HepG2 (cell line): ENCODE results near the gene ZSCAN5C. TPM values are rescaled to one million over a fixed set of nuclear protein-coding genes. Genes with fewer than 3 reads are reported as not detected.
A peak's percentile ranks its signal among the peaks of the same experiment; 100 is the strongest.

Experiments used
- BRCA1 ChIP-seq: sonication (generic); formaldehyde crosslinking; IDR thresholded peaks from 2 replicates; pipeline ENCODE4 v1.4.0; 2020; ENCODE audit warnings: missing genetic modification reagents
- CBFB ChIP-seq: sonication (generic); formaldehyde crosslinking; IDR thresholded peaks from 2 replicates; pipeline ENCODE4 v1.4.0; 2020; ENCODE audit warnings: missing genetic modification reagents
- E2F1 ChIP-seq: sonication (generic); formaldehyde crosslinking; IDR thresholded peaks from 2 replicates; pipeline ENCODE4 v1.5.0; 2020; ENCODE audit warnings: missing genetic modification reagents
- ETV6 ChIP-seq: sonication (generic); formaldehyde crosslinking; conservative IDR thresholded peaks from 2 replicates; pipeline ENCODE4 v1.4.0; 2020; ENCODE audit warnings: missing genetic modification reagents
- GABPA ChIP-seq, 2 experiments: IDR thresholded peaks; 2 replicates each; pipeline ENCODE4 v1.6.1; 2011 to 2016; ENCODE audit warnings: low read depth in 2 of 2, low read length in 1 of 2, missing biosample characterization in 1 of 2, missing genetic modification characterization in 1 of 2
- HINFP ChIP-seq: sonication (generic); formaldehyde crosslinking; IDR thresholded peaks from 2 replicates; pipeline ENCODE4 v1.4.0; 2020; ENCODE audit warnings: low read depth, mild to moderate bottlenecking, missing genetic modification reagents
- KDM3A ChIP-seq: IDR thresholded peaks from 2 replicates; pipeline ENCODE4 v1.6.1; 2018; ENCODE audit warnings: low read depth, missing compliant biosample characterization
- NR2C2 ChIP-seq: sonication (generic); formaldehyde crosslinking; IDR thresholded peaks from 2 replicates; pipeline ENCODE4 v1.4.0; 2020; ENCODE audit warnings: missing genetic modification reagents, mild to moderate bottlenecking, moderate library complexity, borderline replicate concordance
- NR2F1 ChIP-seq, 2 experiments: fragments of 450-650 bp in 1 of 2; formaldehyde crosslinking in 1 of 2; IDR thresholded peaks; 2 replicates each; pipeline versions ENCODE4 v1.5.0 to v1.6.1; 2016 to 2020; ENCODE audit warnings: mild to moderate bottlenecking in 1 of 2, missing compliant biosample characterization in 1 of 2, missing genetic modification reagents in 1 of 2, moderate library complexity in 1 of 2
- PBX2 ChIP-seq: IDR thresholded peaks from 2 replicates; pipeline ENCODE4 v1.6.1; 2016; ENCODE audit warnings: control low read depth
- PHB2 ChIP-seq: fragments of 450-650 bp; IDR thresholded peaks from 2 replicates; pipeline ENCODE4 v1.6.1; 2018; ENCODE audit not compliant: partially characterized antibody
- PHF21A ChIP-seq: sonication (generic); formaldehyde crosslinking; IDR thresholded peaks from 2 replicates; pipeline ENCODE4 v1.5.0; 2020; ENCODE audit warnings: mild to moderate bottlenecking, missing genetic modification reagents
- TARDBP ChIP-seq: sonication (generic); formaldehyde crosslinking; IDR thresholded peaks from 2 replicates; pipeline ENCODE4 v1.8.0; 2022; ENCODE audit warnings: mild to moderate bottlenecking, missing genetic modification reagents
- ZEB1 ChIP-seq: IDR thresholded peaks from 2 replicates; pipeline ENCODE4 v1.6.1; 2012; ENCODE audit warnings: mild to moderate bottlenecking, low read depth, inconsistent platforms; ENCODE audit not compliant: insufficient replicate concordance
- ZFP36L1 ChIP-seq: sonication (generic); formaldehyde crosslinking; IDR thresholded peaks from 2 replicates; pipeline ENCODE4 v1.8.0; 2022; ENCODE audit warnings: mild to moderate bottlenecking, missing genetic modification reagents, moderate library complexity
- ZNF18 ChIP-seq: sonication (generic); formaldehyde crosslinking; IDR thresholded peaks from 2 replicates; pipeline ENCODE4 v1.8.0; 2022; ENCODE audit warnings: mild to moderate bottlenecking, missing genetic modification reagents; ENCODE audit not compliant: insufficient replicate concordance
- ZNF317 ChIP-seq: sonication (generic); formaldehyde crosslinking; IDR thresholded peaks from 2 replicates; pipeline ENCODE4 v1.5.0; 2020; ENCODE audit warnings: mild to moderate bottlenecking, missing genetic modification reagents
- ZNF331 ChIP-seq: sonication (generic); formaldehyde crosslinking; IDR thresholded peaks from 2 replicates; pipeline ENCODE4 v1.4.0; 2020; ENCODE audit warnings: missing genetic modification reagents
- ZNF510 ChIP-seq: sonication (generic); formaldehyde crosslinking; IDR thresholded peaks from 2 replicates; pipeline ENCODE4 v1.4.0; 2020; ENCODE audit warnings: low read depth, mild to moderate bottlenecking, missing genetic modification reagents
- ZNF572 ChIP-seq: sonication (generic); formaldehyde crosslinking; IDR thresholded peaks from 2 replicates; pipeline ENCODE4 v1.5.1; 2020; ENCODE audit warnings: mild to moderate bottlenecking, missing genetic modification reagents
- ZNF580 ChIP-seq: IDR thresholded peaks from 2 replicates; pipeline ENCODE4 v1.6.1; 2016; ENCODE audit warnings: low read depth, borderline replicate concordance
- ZNF644 ChIP-seq: IDR thresholded peaks from 2 replicates; pipeline ENCODE4 v1.6.1; 2016; ENCODE audit warnings: low read depth
- ZNF761 ChIP-seq: sonication (generic); formaldehyde crosslinking; conservative IDR thresholded peaks from 2 replicates; pipeline ENCODE4 v1.4.0; 2020; ENCODE audit warnings: mild to moderate bottlenecking, missing genetic modification reagents
- ZSCAN29 ChIP-seq: sonication (generic); formaldehyde crosslinking; conservative IDR thresholded peaks from 2 replicates; pipeline ENCODE4 v1.4.0; 2020; ENCODE audit warnings: mild to moderate bottlenecking, missing genetic modification reagents
- polyA plus RNA-seq, 8 experiments: library from polyadenylated mRNA; depleted of rRNA in 3 of 8; stranded (reverse) in 7 of 8; unstranded in 1 of 8; fragments of >200 nt; fragmentation: Illumina TruSeq in 4 of 8; extraction: Trizol in 4 of 8; gene quantifications; 2 replicates each; pipeline versions ENCODE4 v1.2.1 to v1.2.3, GENCODE V29; 2011 to 2016; ENCODE audit warnings: low read depth in 4 of 8, missing spikeins in 1 of 8, mixed read lengths in 1 of 8; ENCODE audit not compliant: insufficient read depth in 1 of 8
- total RNA-seq, 5 experiments: library from RNA; depleted of rRNA; stranded (reverse); fragments of >200 nt; fragmentation: Illumina TruSeq; extraction: Trizol; gene quantifications; 2 replicates each; pipeline ENCODE4 v1.2.3, GENCODE V29; 2016; ENCODE audit warnings: low read depth in 1 of 5

ZSCAN5C gene
- total and polyA plus RNA-seq, 2 of the 13 experiments (the other 11 are each of a cell fraction or from before 2014, with no cell fraction given): not detected

GRCh38 chr19:56170261-56170660 is 31.8 kb upstream of the ZSCAN5C start (continued):
- TF ChIP-seq BRCA1 (CRISPR knock-in tag): no peak
- TF ChIP-seq ZNF580 (CRISPR knock-in tag): 0 out of 2 replicates have a peak, but pooled peaks have one; percentile 30
- TF ChIP-seq HINFP (CRISPR knock-in tag): no peak
- TF ChIP-seq NR2F1 (CRISPR knock-in tag; IDR thresholded peaks at IDR 0.05): 0 out of 4 replicates have a peak, but pooled peaks of 1 of the 2 experiments have one; percentile 11
- TF ChIP-seq ZNF644 (CRISPR knock-in tag): peak; percentile 77
- 0 out of 2 replicates have a peak, but pooled peaks have one; percentile 34 for TF ChIP-seq E2F1 (CRISPR knock-in tag)
- TF ChIP-seq TARDBP (CRISPR knock-in tag): peak; percentile 18; the same call in 1 of the 2 replicates
- TF ChIP-seq NR2C2: peak; percentile 61
- TF ChIP-seq KDM3A: peak; percentile 65; the same call in 1 of the 2 replicates
- no peak for TF ChIP-seq ZNF572 (CRISPR knock-in tag)
- TF ChIP-seq ZNF510 (CRISPR knock-in tag): 0 out of 2 replicates have a peak, but pooled peaks have one; percentile 41
- no peak for TF ChIP-seq GABPA (IDR thresholded peaks at IDR 0.05; ENCODE audit: low read depth, low read length)
- peak; percentile 69 for TF ChIP-seq GABPA (CRISPR knock-in tag; IDR thresholded peaks at IDR 0.05; ENCODE audit: low read depth)
- peak; percentile 41 for TF ChIP-seq ZEB1
- TF ChIP-seq PBX2 (CRISPR knock-in tag): 0 out of 2 replicates have a peak, but pooled peaks have one; percentile 27
- TF ChIP-seq ZFP36L1: 0 out of 2 replicates have a peak, but pooled peaks have one; percentile 44
- 0 out of 2 replicates have a peak, but pooled peaks have one; percentile 32 for TF ChIP-seq ZNF761 (CRISPR knock-in tag)
- TF ChIP-seq CBFB (CRISPR knock-in tag): 0 out of 2 replicates have a peak, but pooled peaks have one; percentile 42
- peak; percentile 50; the same call in 1 of the 2 replicates for TF ChIP-seq ZNF331 (CRISPR knock-in tag)
- no peak for TF ChIP-seq PHB2
- TF ChIP-seq ZNF18: peak; percentile 73
- TF ChIP-seq ZSCAN29: 0 out of 2 replicates have a peak, but pooled peaks have one; percentile 23
- TF ChIP-seq ETV6 (CRISPR knock-in tag): no peak
- TF ChIP-seq ZNF317 (CRISPR knock-in tag): peak; percentile 33; the same call in 1 of the 2 replicates
- 0 out of 2 replicates have a peak, but pooled peaks have one; percentile 33 for TF ChIP-seq PHF21A (CRISPR knock-in tag)
